ENCODE results near the gene UNC13C.

The UNC13C gene

DNA sequence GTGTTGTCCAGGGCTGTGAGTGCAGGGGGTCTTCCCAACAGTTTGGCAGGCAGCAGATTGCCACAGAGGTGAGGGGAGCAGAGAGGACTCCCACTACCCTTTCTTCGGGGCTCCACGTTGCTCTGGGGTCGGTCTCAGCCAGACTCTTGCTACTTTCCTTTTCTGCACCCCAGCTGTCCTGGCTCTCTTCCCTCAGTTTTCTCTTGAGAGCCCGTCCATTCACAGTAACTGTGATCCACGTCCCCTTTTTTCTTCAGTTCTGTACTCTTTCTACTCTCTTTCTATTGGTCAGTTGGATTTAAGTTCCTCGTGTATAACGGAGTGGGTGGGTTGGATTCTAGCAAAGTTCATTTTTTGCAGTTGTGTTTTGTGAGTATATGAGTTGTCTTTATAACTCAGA lies 105.8 kb downstream of the UNC13C start:
- Histone ChIP-seq H3K27ac (ENCODE audit: low read length) (no peak overlapping the region), H3K4me1 (ENCODE audit: insufficient read depth, low read length) (no peaks in the 10 kb centered on the region), H3K9me3 (ENCODE audit: insufficient read depth, low read depth, low read length) (no peaks in the 10 kb centered on the region), H3K4me3 (ENCODE audit: low read length) (no peak overlapping the region), H3K9ac (ENCODE audit: low read depth, low read length) (no peak overlapping the region), H3K27me3 (ENCODE audit: insufficient read depth, low read length) (no peaks in the 10 kb centered on the region), H3K36me3 (ENCODE audit: insufficient read depth, low read depth, low read length) (no peaks in the 10 kb centered on the region)

DNA sequence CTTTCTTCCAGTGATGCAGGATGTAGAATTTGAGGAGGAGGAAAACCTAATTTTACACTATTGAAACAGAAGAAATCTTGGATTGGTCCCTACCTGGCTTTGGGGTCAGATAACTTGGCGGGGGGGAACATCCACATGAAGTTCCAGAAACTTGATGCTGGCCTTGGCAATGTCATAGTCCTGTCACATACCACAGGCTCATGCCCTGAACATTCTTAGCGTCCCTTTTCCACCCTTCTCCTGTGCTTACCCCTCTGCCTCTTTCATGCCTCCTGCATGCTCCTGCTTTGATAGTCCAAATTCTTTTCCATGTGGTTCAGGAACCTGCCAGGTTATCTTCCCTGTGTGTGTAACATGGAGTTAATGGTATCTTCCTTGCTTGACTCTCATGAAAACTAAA lies 110.6 kb downstream of the UNC13C start:
- no peak overlapping the region for H3K9ac ChIP-seq (ENCODE audit: low read depth, low read length)
- no peaks in the 10 kb centered on the region for H3K36me3 ChIP-seq (ENCODE audit: insufficient read depth, low read depth, low read length)
- no peaks in the 10 kb centered on the region for H3K27me3 ChIP-seq (ENCODE audit: insufficient read depth, low read length)
- H3K27ac ChIP-seq (ENCODE audit: low read length) = no peak overlapping the region
- H3K4me1 ChIP-seq (ENCODE audit: insufficient read depth, low read length) = no peaks in the 10 kb centered on the region
- no peaks in the 10 kb centered on the region for H3K9me3 ChIP-seq (ENCODE audit: insufficient read depth, low read depth, low read length)
- H3K4me3 ChIP-seq (ENCODE audit: low read length) = no peak overlapping the region

DNA sequence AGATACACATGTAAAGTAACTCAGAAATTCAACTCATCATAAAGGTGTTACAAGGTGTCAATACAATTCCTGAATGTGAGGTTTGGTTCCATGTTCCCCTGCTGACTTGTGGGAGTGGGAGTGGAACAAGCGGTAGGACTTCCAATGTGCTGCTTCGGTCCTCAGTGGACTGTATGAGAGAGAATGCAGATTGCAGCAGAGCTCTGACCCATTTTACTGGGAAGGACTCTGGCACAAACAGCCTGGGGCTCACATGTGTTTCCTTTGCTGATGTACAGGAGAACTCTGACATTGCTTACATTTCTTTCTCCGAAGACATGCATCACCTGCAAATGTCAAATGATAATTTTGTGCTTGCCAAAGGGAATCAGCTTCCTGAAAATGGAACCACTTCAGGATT lies 111.5 kb downstream of the UNC13C start:
- Histone ChIP-seq H3K4me3 (ENCODE audit: low read length) (no peak overlapping the region), H3K4me1 (ENCODE audit: insufficient read depth, low read length) (no peaks in the 10 kb centered on the region), H3K9ac (ENCODE audit: low read depth, low read length) (no peak overlapping the region), H3K27ac (ENCODE audit: low read length) (no peak overlapping the region), H3K27me3 (ENCODE audit: insufficient read depth, low read length) (no peaks in the 10 kb centered on the region), H3K9me3 (ENCODE audit: insufficient read depth, low read depth, low read length) (no peaks in the 10 kb centered on the region), H3K36me3 (ENCODE audit: insufficient read depth, low read depth, low read length) (no peaks in the 10 kb centered on the region)

DNA sequence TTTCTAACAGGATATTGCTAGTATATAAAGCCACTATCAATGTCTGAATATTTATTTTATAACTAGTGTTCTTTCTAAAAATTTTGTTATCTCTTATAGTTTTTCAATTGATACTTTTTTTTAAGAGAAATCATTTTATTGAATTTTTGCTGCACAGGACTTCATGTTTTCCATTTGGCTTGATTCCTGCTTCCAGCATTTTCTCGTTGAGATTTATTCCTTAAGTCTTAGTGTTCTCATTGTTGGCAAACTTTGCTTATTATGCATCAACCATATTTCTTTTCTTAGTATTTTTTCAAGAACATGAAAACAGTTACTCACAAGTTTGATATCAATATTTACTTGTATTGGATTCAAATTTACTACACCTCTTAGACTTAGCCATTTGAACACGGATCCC lies 113.4 kb downstream of the UNC13C start:
- Histone ChIP-seq H3K4me3 (ENCODE audit: low read length) (no peak overlapping the region), H3K9ac (ENCODE audit: low read depth, low read length) (no peak overlapping the region)

DNA sequence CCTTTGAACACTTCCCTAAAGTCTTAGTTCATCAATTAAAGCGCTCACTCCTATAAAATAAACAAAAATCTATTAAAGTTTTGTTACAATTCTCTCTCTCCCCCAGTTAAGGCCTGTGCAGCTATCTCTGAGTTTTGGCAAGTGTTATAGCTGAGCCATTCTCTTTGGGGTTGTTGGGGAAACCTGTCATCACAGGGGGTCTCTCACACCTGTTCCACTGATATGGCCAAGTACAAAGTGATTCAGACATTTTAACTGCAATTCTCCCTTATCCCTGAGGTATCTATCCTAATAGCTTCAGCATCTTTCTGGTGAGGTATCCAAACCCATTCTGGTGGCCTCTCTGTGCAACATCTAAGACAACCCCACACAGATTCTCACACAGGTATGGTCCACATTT lies 116.4 kb downstream of the UNC13C start:
- no peak overlapping the region for H3K4me3 ChIP-seq (ENCODE audit: low read length)
- H3K36me3 ChIP-seq (ENCODE audit: insufficient read depth, low read depth, low read length) = no peaks in the 10 kb centered on the region
- H3K27ac ChIP-seq (ENCODE audit: low read length) = no peak overlapping the region
- H3K27me3 ChIP-seq (ENCODE audit: insufficient read depth, low read length) = no peaks in the 10 kb centered on the region
- no peaks in the 10 kb centered on the region for H3K9me3 ChIP-seq (ENCODE audit: insufficient read depth, low read depth, low read length)
- H3K9ac ChIP-seq (ENCODE audit: low read depth, low read length) = no peak overlapping the region
- H3K4me1 ChIP-seq (ENCODE audit: insufficient read depth, low read length) = no peaks in the 10 kb centered on the region

More for the DNA sequence above, 113.4 kb downstream of the UNC13C start:
- Histone ChIP-seq H3K4me1 (ENCODE audit: insufficient read depth, low read length) (no peaks in the 10 kb centered on the region), H3K27ac (ENCODE audit: low read length) (no peak overlapping the region), H3K9me3 (ENCODE audit: insufficient read depth, low read depth, low read length) (no peaks in the 10 kb centered on the region), H3K36me3 (ENCODE audit: insufficient read depth, low read depth, low read length) (no peaks in the 10 kb centered on the region), H3K27me3 (ENCODE audit: insufficient read depth, low read length) (no peaks in the 10 kb centered on the region)

- Histone ChIP-seq H3K27me3 (ENCODE audit: insufficient read depth, low read length) (no peaks in the 10 kb centered on the region), H3K4me3 (ENCODE audit: low read length) (no peak overlapping the region), H3K36me3 (ENCODE audit: insufficient read depth, low read depth, low read length) (no peaks in the 10 kb centered on the region), H3K27ac (ENCODE audit: low read length) (no peak overlapping the region), H3K9ac (ENCODE audit: low read depth, low read length) (no peak overlapping the region), H3K4me1 (ENCODE audit: insufficient read depth, low read length) (no peaks in the 10 kb centered on the region), H3K9me3 (ENCODE audit: insufficient read depth, low read depth, low read length) (no peaks in the 10 kb centered on the region)
Observed at GRCh38 chr15:54097019-54097418, 118.8 kb downstream of the UNC13C start.

- Histone ChIP-seq H3K27me3 (ENCODE audit: insufficient read depth, low read length) (no peaks in the 10 kb centered on the region), H3K27ac (ENCODE audit: low read length) (no peak overlapping the region), H3K9ac (ENCODE audit: low read depth, low read length) (no peak overlapping the region), H3K4me1 (ENCODE audit: insufficient read depth, low read length) (no peaks in the 10 kb centered on the region), H3K9me3 (ENCODE audit: insufficient read depth, low read depth, low read length) (no peaks in the 10 kb centered on the region), H3K36me3 (ENCODE audit: insufficient read depth, low read depth, low read length) (no peaks in the 10 kb centered on the region), H3K4me3 (ENCODE audit: low read length) (no peak overlapping the region)
Observed at GRCh38 chr15:54099010-54099409, 120.8 kb downstream of the UNC13C start.

DNA sequence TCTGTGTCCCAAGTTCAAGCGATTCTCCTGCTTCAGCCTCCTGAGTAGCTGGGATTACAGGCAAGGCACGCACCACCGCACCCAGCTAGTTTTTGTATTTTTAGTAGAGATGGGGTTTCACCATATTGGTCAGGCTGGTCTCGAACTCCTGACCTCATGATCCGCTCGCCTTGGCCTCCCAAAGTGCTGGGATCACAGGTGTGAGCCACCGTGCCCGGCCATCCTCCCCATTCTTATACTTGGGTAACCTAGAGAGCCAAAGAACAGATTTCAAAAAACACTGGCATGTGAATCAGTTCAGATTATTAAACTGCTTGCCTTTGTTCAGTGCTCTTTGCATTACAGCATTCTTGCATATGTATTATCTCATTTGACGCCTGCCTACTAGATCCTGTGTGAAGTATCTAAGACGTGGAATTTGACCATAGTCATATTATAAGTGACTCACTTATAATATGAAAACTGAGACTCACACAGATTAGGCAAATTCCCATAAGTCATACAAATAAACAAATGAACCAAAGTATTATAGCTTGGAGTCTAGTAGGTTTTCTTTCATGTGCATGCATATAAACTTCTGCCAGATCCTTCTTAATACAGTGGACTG lies 123.5 kb downstream of the UNC13C start:
- H3K9me3 ChIP-seq (ENCODE audit: insufficient read depth, low read depth, low read length) = no peaks in the 10 kb centered on the region
- H3K36me3 ChIP-seq (ENCODE audit: insufficient read depth, low read depth, low read length) = no peaks in the 10 kb centered on the region
- H3K4me1 ChIP-seq (ENCODE audit: insufficient read depth, low read length) = no peaks in the 10 kb centered on the region
- H3K4me3 ChIP-seq (ENCODE audit: low read length) = no peak overlapping the region
- H3K9ac ChIP-seq (ENCODE audit: low read depth, low read length) = no peak overlapping the region
- H3K27me3 ChIP-seq (ENCODE audit: insufficient read depth, low read length) = no peaks in the 10 kb centered on the region
- no peak overlapping the region for H3K27ac ChIP-seq (ENCODE audit: low read length)

- Histone ChIP-seq H3K36me3 (ENCODE audit: insufficient read depth, low read depth, low read length) (no peaks in the 10 kb centered on the region), H3K9me3 (ENCODE audit: insufficient read depth, low read depth, low read length) (no peaks in the 10 kb centered on the region), H3K27ac (ENCODE audit: low read length) (no peak overlapping the region), H3K9ac (ENCODE audit: low read depth, low read length) (no peak overlapping the region), H3K27me3 (ENCODE audit: insufficient read depth, low read length) (no peaks in the 10 kb centered on the region), H3K4me1 (ENCODE audit: insufficient read depth, low read length) (no peaks in the 10 kb centered on the region), H3K4me3 (ENCODE audit: low read length) (no peak overlapping the region)
Observed at GRCh38 chr15:54102704-54103103, 124.5 kb downstream of the UNC13C start.

GRCh38 chr15:54109014-54109413 lies 130.8 kb downstream of the UNC13C start:
- no peak overlapping the region for H3K27ac ChIP-seq (ENCODE audit: low read length)
- H3K36me3 ChIP-seq (ENCODE audit: insufficient read depth, low read depth, low read length) = no peaks in the 10 kb centered on the region
- H3K9ac ChIP-seq (ENCODE audit: low read depth, low read length) = no peak overlapping the region
- no peaks in the 10 kb centered on the region for H3K9me3 ChIP-seq (ENCODE audit: insufficient read depth, low read depth, low read length)
- H3K4me3 ChIP-seq (ENCODE audit: low read length) = no peak overlapping the region
- no peaks in the 10 kb centered on the region for H3K4me1 ChIP-seq (ENCODE audit: insufficient read depth, low read length)
- no peaks in the 10 kb centered on the region for H3K27me3 ChIP-seq (ENCODE audit: insufficient read depth, low read length)

GRCh38 chr15:54119051-54119450 lies 140.8 kb downstream of the UNC13C start:
- Histone ChIP-seq H3K9ac (ENCODE audit: low read depth, low read length) (no peak overlapping the region), H3K9me3 (ENCODE audit: insufficient read depth, low read depth, low read length) (no peaks in the 10 kb centered on the region), H3K4me3 (ENCODE audit: low read length) (no peak overlapping the region), H3K27ac (ENCODE audit: low read length) (no peak overlapping the region), H3K27me3 (ENCODE audit: insufficient read depth, low read length) (no peaks in the 10 kb centered on the region), H3K4me1 (ENCODE audit: insufficient read depth, low read length) (no peaks in the 10 kb centered on the region), H3K36me3 (ENCODE audit: insufficient read depth, low read depth, low read length) (no peaks in the 10 kb centered on the region)

DNA sequence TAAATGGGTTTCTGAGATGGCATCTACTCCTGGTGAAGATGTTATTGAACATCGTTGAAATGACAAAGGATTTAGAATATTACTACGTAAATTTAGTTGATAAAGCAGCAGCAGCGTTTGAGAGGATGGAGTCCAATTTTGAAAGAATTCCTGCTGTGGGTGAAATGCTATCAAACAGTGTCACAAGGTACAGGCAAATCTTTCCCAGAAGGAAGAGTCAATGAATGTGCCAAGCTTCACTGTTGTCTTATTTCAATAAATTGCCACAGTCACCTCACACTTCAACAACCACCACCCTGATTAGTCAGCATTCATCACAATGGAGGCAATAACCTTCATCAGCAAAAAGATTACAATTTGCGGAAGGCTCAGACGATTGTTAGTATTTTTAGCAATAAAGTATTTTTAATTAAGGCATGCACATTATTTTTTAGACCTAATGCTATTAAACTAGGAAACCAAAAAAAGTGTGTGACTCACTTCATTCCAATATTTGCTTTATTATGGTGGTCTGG lies 142.8 kb downstream of the UNC13C start:
- no peak overlapping the region for H3K9ac ChIP-seq (ENCODE audit: low read depth, low read length)
- H3K27ac ChIP-seq (ENCODE audit: low read length) = no peak overlapping the region
- no peaks in the 10 kb centered on the region for H3K9me3 ChIP-seq (ENCODE audit: insufficient read depth, low read depth, low read length)
- no peaks in the 10 kb centered on the region for H3K27me3 ChIP-seq (ENCODE audit: insufficient read depth, low read length)
- H3K36me3 ChIP-seq (ENCODE audit: insufficient read depth, low read depth, low read length) = no peaks in the 10 kb centered on the region
- no peaks in the 10 kb centered on the region for H3K4me1 ChIP-seq (ENCODE audit: insufficient read depth, low read length)
- no peak overlapping the region for H3K4me3 ChIP-seq (ENCODE audit: low read length)

All from iPS-20b (cell line).